ENCODE measurements around the gene SUCLG1.

DNA sequence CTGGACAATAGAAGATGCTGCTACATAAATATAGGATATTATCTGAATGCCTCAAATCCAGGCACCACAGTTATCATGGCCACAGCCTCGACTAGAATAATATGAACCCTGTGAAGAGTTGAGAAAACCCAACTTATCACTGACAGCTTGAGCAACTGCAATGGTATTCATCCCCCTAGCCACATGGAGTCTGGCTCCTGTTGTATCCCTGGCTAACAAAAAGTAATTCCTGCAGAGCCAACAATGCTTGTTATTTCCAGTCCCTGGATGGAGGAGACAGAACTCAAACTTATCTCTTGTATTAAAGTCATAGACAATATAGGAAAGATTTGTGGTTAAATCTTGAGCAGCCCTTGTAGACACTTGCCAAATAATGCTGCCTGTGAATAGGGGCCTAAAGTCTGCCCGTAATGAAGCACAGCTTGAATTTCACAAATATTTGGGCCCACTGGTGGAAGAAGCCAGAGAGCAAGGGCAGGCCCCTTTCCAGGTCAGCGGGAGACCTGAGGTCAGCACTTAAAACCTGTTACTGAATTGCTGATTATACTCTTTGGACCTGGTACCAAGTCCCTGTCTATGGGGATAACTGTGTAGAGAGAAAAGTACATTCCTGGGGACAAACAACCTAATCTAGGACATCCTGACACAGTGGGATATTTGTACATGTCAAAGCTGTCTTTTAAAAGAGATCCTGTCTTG, 28.4 kb upstream of the SUCLG1 start:
- no peak for TF ChIP-seq CTCF (IDR thresholded peaks at IDR 0.05; ENCODE audit: borderline replicate concordance, extremely low read depth, low read length, poor library complexity, severe bottlenecking)
- no peak for TF ChIP-seq EZH2 (IDR thresholded peaks at IDR 0.05; ENCODE audit: borderline replicate concordance, low read depth, low read length, severe bottlenecking)
